ENCODE data around the gene PHF20. TPM values are rescaled to one million over a fixed set of nuclear protein-coding genes. Genes with fewer than 3 reads are reported as not detected.

PHF20 gene
- total and polyA plus RNA-seq, 2 of the 8 experiments (the other 6 are each of a cell fraction or from before 2014, with no cell fraction given), result 25.6 to 70.1 TPM

GRCh38 chr20:35729836-35730582 is 41.8 kb upstream of the PHF20 start:
- ChIA-PET POLR2A (ENCODE audit: partially characterized antibody) (interaction anchor here (0.7 to 45.3 kb wide), 11 partner anchors 0 to 164 kb away, joined by 3 to 2341 read pairs (median 3); partner anchors contain the start of genes NFS1, PHF20, RBM39 and ROMO1), CTCF (ENCODE audit: partially characterized antibody) (no interaction called here)
- Histone ChIP-seq H2BK120ac (replicated peaks; ENCODE audit: low read depth, low read length) (no peak overlapping the region), H3K4ac (replicated peaks; ENCODE audit: insufficient read length, low read depth, low read length) (no peak overlapping the region), H4K91ac (replicated peaks; ENCODE audit: insufficient read length, low read length) (no peak overlapping the region), H3K4me1 (replicated peaks in 1 of 4; ENCODE audit: control insufficient read depth in 3 of 4, insufficient read depth in 4 of 4, low read length in 3 of 4) (no peaks in the 10 kb centered on the region), H2BK5ac (ENCODE audit: low read depth, low read length) (no peak overlapping the region), H3K79me2 (ENCODE audit: control insufficient read depth in 1 of 2, insufficient read depth in 2 of 2, low read length in 2 of 2) (peaks cover 2 to 90% of the 10 kb centered on the region in 2 experiments), H3K9ac (replicated peaks in 1 of 4; ENCODE audit: extremely low read depth in 1 of 4, low read depth in 3 of 4, low read length in 3 of 4) (no peak overlapping the region), H2BK12ac (ENCODE audit: low read depth, low read length) (no peak overlapping the region), H2BK15ac (ENCODE audit: low read length) (no peak overlapping the region), H3K9me3 (ENCODE audit: insufficient read depth in 2 of 2, low read depth in 1 of 2, low read length in 1 of 2) (no peaks in the 10 kb centered on the region), H3K56ac (replicated peaks; ENCODE audit: insufficient read length, low read depth, low read length) (no peak overlapping the region), H3K79me1 (ENCODE audit: low read depth, low read length) (peaks cover 3% of the 10 kb centered on the region), H3K23ac (ENCODE audit: insufficient read length) (no peak overlapping the region), H4K20me1 (replicated peaks in 1 of 2; ENCODE audit: control insufficient read depth in 1 of 2, insufficient read depth in 2 of 2, low read length in 2 of 2) (peaks cover 22 to 24% of the 10 kb centered on the region in 2 experiments), H3K18ac (ENCODE audit: extremely low read depth, low read length) (no peak overlapping the region), H2BK20ac (ENCODE audit: low read length) (no peak overlapping the region), H4K5ac (ENCODE audit: insufficient read length, low read depth, low read length) (no peak overlapping the region), H3K27me3 (replicated peaks in 1 of 4; ENCODE audit: control insufficient read depth in 3 of 4, extremely low read depth in 1 of 4, insufficient read depth in 3 of 4, low read length in 3 of 4) (no peaks in the 10 kb centered on the region), H3K36me3 (ENCODE audit: control insufficient read depth in 2 of 4, insufficient read depth in 4 of 4, low read length in 3 of 4) (peaks cover 60 to 99% (median 92%) of the 10 kb centered on the region in 4 experiments), H3K14ac (ENCODE audit: insufficient read length) (no peak overlapping the region), H3K4me2 (ENCODE audit: insufficient read depth in 1 of 2, low read depth in 2 of 2, low read length in 2 of 2) (no peak overlapping the region), H3K27ac (ENCODE audit: low read depth, low read length) (no peak overlapping the region), H3K4me3 (ENCODE audit: extremely low read depth in 1 of 4, insufficient read depth in 2 of 4, low read depth in 3 of 4, low read length in 4 of 4) (no peak overlapping the region), H2AFZ (ENCODE audit: low read length) (no peak overlapping the region), H2AK5ac (ENCODE audit: low read depth, low read length) (no peak overlapping the region), H4K8ac (ENCODE audit: extremely low read depth, insufficient read depth, low read length) (no peak overlapping the region), H3K23me2 (ENCODE audit: low read depth, low read length) (no peaks in the 10 kb centered on the region)
- FAIRE-seq, result no peak
- 94% methylated on average over 2 of the region's 2 CpGs; no CpG with 5 or more reads in 1 of the 2 experiments for WGBS, 2 experiments (ENCODE audit: extremely low coverage in 1 of 2, insufficient coverage in 1 of 2, insufficient read length in 1 of 2, insufficient replicate concordance in 2 of 2, low coverage in 1 of 2, low lambda C conversion rate in 2 of 2, missing lambda C conversion rate in 1 of 2)
- no peak for DNase-seq (ENCODE audit: low read depth in 1 of 2, low spot score in 2 of 2)
- TF ChIP-seq POLR2A (IDR thresholded peaks at IDR 0.05; ENCODE audit: control extremely low read depth in 1 of 2, low read depth in 2 of 2, low read length in 2 of 2), result peak in 1 of 2 experiments; percentile 15; a peak in 1 of 3 replicates
- TF ChIP-seq YY1 (IDR thresholded peaks at IDR 0.05; ENCODE audit: low read depth, low read length), result no peak
